HG03571 (cell line): ENCODE data around the gene KRTAP22-2.

ENCODE experiments used
- ATAC-seq: cut with Tn5 transposase; IDR thresholded peaks from one replicate; pipeline ENCODE4 v1.9.1; 2021; ENCODE audit not compliant: unreplicated experiment

The KRTAP22-2 gene

DNA sequence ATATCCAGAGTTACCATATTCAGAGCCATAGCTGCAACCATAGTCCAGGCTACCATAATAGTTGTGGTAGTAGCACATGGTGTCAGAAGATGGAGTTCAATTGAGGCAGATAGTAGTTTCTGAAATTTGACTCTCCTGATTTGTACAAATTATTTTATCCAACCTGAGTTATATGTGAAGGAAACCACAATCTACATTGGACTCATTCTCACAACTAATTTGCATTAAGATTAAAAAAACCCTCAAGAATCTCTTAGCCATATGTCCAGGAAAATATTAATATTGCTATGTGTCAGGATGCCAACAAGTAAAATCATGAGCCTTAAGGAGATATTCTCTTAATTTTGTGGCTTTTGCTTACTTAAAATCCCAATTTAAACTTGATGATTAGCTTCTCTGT is at the start of gene KRTAP22-2:
Gene KRTAP22-2, minus strand, starts transcription at position 101 of the 400 bp plus-strand sequence.
- no peak for ATAC-seq

DNA sequence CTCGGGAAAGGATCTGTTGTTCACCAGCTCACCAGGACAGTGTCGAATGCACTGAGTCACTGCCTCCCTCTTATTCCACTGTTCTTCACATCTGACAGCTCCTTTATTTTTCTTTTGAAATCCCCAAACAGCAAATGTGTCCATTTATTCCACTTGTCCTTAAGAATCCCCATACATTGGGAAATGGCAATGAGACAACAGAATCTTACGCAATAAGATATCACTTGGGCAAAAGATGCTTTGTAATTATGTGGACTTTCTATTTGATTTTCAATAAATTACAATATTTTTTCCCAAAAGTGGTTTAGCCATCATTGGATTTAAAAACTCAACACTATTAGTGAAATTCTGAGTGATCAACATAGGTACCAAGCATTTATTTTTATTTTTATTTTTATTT is 48.5 kb upstream of the KRTAP22-2 start:
- no peak for ATAC-seq

GRCh38 chr21:30634906-30635305 is 44.7 kb upstream of the KRTAP22-2 start, which contains the start of gene KRTAP20-2:
Gene KRTAP20-2 (plus strand): TSS chr21:30635206. CDS start chr21:30635264, 58 bp downstream.
- no peak for ATAC-seq

DNA sequence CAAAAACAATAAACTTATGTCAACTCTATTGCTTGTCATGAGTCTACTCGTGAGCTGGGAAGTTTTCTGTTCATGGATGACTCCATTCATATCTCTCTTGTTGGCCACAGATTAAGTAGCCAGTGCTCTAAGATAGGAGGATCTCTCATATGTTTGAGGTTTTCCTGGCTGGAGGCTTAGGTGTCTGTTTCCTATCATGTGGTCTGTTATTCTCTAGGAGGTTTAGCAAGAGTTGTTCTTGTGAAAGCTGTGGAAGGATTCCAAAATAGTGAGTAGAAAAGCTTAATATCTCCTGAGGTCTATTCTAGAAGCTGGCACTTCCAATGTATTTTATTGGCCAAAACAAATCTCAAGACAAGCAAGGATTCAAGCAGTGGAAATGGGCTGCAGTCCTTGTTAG is 39.0 kb upstream of the KRTAP22-2 start:
- no peak for ATAC-seq

GRCh38 chr21:30628109-30628508 is 37.9 kb upstream of the KRTAP22-2 start:
- ATAC-seq = no peak

DNA sequence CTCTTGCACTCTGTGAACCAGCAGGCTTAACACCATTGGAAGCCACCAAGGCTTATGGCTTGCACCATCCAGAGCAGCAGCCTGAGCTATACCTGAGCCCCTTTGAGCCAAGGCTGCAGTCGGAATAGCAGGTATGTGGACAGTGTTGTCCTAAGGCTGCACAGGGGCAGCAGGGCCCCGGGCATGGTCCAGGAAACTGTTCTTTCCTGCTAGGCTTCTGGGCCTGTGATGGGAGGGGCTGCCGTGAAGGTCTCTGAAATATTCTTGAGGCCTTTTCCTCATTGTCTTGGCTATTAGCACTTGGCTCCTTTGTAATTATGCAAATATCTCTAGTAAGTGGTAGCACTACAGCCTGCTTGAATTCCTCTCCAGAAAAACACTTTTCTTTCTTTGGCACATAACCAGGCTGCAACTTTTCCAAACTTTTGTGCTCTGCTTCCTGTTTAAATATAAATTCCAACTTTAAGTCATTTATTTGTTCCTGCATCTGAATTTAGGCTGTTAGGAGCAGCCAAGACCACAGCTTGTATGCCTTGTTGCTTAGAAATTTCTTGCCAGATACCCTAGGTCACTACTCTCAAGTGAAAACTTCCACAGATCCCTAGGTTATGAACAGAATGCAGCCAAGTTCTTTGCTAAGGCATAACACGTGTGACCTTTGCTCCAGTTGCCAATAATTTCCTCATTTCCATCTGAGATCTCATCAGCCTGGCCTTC is 35.4 kb upstream of the KRTAP22-2 start:
- ATAC-seq = no peak

DNA sequence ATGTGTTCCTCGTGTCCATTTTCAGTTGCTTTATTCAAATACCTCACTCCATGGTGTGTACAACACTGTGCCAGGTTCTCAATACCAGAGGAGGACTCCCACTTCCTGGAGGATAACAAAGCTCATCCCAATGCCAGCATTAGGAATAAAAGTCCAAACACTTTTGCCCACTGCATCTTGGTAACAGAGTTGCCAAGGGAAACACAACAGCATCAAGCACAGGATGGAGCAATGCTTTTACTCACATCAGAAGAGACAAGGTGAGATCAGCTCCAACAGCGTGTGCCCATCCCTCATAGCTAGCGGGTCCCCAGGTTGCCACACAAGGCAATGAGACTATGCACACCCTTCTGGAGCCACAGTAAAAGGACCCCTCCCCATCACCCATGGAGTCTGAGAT is 33.2 kb upstream of the KRTAP22-2 start:
- ATAC-seq = no peak

DNA sequence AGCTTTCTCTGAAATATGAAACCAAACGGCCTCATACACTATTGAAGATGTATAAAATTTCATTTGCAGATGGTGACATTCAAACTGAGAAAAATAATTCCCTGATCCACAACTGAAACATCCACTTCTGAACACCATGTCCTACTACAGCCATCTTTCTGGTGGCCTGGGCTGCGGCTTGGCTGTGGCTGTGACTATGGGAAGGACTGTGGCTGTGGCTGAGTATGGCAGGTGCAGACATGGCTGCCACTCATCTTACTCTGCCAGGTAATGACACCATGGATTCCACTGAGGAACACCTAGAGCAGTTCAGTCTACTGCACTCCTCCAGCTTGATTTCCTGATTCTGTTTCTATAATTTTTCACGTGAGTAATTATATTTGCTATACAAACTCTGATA is 30.3 kb upstream of the KRTAP22-2 start, which contains the start of gene KRTAP20-4:
Gene KRTAP20-4, plus strand, starts transcription at position 106 of the 400 bp plus-strand sequence.
- no peak for ATAC-seq

- ATAC-seq = no peak
Measured at GRCh38 chr21:30620080-30620479, 29.9 kb upstream of the KRTAP22-2 start.

DNA sequence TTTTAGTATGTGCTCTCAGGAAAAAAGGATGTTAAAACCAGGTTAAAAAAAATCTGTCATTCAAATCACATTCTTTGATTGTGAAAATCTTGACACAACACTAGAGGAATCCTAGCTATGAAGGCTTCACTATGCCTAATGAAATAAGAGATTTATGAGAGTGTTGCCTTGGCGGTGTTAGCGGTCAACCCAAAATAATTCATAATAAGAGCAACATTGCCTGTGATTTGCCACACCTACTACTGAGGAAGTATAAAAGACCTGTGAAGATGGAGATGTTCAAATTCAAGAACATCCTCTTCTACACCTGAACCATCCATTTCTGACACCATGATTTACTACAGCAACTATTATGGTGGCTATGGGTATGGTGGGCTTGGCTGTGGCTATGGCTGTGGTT is 25.9 kb upstream of the KRTAP22-2 start, which contains the start of gene KRTAP20-1:
Gene KRTAP20-1, plus strand, starts transcription at position 301 of the 400 bp plus-strand sequence. Its CDS starts 30 bp downstream, at position 331.
- ATAC-seq = no peak

DNA sequence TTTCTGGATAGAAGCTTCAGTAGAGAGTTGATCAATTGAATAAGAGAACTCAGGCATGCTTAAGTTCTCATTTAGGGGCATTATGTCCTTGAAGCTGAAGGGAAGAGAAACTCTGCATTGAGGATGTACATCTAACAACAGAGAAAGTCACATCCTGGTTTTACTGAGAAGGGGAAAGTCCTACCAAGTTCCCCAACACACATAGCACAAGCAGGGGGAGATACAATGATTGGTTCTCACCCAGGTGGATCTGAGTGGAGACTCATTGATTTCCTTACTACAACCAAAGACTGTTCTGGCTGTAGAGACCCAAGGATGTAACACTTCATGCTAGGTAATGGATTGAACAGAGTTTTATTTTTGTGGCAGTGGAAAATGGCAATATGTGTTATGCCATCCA is 25.0 kb upstream of the KRTAP22-2 start:
- no peak for ATAC-seq

DNA sequence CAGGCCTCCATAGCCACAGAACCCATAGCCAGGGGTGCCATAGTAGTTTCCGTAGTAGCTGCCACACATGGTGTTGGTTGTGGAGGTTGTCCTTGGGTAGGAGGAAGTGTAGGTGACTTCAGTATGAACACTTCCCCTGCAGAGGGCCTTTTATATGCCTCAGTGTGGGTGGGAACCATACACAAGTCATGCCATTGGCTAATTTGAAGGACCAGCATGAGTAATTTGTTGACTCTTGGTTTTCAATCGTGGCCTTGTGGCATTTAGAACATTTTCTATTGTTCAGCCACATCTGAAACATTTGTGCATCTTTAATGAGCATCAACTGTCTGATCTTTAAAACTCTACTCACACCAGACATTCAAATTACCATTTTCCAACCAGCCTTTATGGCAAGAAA is 23.6 kb upstream of the KRTAP22-2 start, which contains the start of gene KRTAP6-1:
Gene KRTAP6-1, minus strand, starts transcription at position 95 of the 400 bp plus-strand sequence. Its CDS starts 26 bp downstream, at position 69.
- ATAC-seq = no peak

- no peak for ATAC-seq
Measured at GRCh38 chr21:30612132-30612531, 21.9 kb upstream of the KRTAP22-2 start.

GRCh38 chr21:30605968-30606367 is 15.8 kb upstream of the KRTAP22-2 start:
- ATAC-seq = no peak

DNA sequence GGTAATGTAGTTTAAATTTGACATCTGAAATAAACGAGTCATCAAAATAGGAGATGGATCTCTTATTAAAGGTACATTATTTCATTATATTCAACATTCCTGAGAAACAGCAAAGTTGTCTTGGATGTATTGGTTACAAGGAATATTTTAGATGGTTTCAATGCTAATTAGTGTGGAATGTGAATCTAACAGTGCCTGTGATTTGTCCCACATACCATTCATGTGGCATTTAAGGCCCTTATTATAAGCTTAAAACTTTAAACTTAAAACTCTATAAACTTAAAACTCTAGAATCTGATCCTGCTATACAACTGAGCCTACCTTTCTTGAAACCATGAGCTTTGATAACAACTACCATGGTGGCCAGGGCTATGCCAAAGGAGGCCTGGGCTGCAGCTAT is 10.6 kb upstream of the KRTAP22-2 start, which contains the start of gene KRTAP22-1:
Gene KRTAP22-1, plus strand, starts transcription at position 301 of the 400 bp plus-strand sequence.
- ATAC-seq = no peak

- no peak for ATAC-seq
Measured at GRCh38 chr21:30598802-30599201, 8.6 kb upstream of the KRTAP22-2 start, which contains the start of gene KRTAP6-2. Gene KRTAP6-2 (minus strand): TSS chr21:30598902. CDS start chr21:30598874, 28 bp downstream.

- no peak for ATAC-seq
Measured at GRCh38 chr21:30592140-30592539, 1.9 kb upstream of the KRTAP22-2 start, which contains the start of gene KRTAP6-3. Gene KRTAP6-3 (plus strand): TSS chr21:30592440. CDS start chr21:30592446, 6 bp downstream.

GRCh38 chr21:30582870-30583269 is 7.3 kb downstream of the KRTAP22-2 start:
- no peak for ATAC-seq

DNA sequence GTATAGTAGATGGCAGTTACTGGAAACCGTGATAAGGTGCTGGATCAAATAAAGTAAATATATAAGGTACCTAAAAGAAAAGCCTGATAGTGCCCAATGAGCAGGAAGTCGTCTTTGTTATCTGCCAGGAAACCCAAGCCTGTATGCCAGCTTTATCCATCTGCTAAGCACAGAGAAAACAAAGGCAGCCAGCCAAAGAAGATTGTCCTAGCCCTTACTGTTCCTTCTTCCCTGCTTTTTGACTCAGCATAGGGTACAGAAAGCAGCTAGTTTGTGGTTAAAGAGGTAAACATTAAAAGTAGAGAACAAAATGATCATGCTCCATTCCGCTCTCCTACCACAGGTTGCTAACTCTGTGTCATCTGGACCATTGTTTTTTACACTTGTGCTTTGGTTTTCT is 10.1 kb downstream of the KRTAP22-2 start:
- no peak for ATAC-seq

DNA sequence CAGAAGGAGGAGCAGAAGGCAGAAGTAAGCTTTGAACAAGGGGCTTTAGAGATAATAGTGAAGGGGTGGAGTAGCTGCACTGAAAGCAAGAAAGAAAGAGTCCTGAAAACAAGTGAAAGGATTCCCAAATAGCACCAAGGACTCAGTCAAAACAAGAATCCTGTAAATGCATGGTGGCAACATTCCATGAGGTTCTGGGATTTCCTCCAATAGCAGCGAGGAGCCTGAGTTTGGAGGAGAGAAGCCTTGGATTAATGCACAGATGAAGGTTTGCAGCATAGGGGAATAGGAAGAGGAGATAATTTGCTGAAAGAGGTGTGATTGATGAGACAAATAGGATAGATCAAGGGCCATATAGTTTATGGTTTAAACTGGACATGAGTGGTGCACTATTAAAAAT is 10.9 kb downstream of the KRTAP22-2 start:
- ATAC-seq = no peak

GRCh38 chr21:30577766-30578165 is 12.4 kb downstream of the KRTAP22-2 start:
- ATAC-seq = no peak

GRCh38 chr21:30567617-30568016 is 22.6 kb downstream of the KRTAP22-2 start:
- ATAC-seq = no peak
